DOHH2 (cell line): ENCODE data around the gene TMEM273.

Experiments
- CTCF ChIP-seq: fragments of 200-600 bp; sonication (generic); IDR thresholded peaks from one replicate; pipeline ENCODE4 v1.5.1; 2014; ENCODE audit warnings: antibody characterized with exemption, mild to moderate bottlenecking, low read depth, low read length; ENCODE audit not compliant: poor library complexity, severe bottlenecking
- EZH2phosphoT487 ChIP-seq: fragments of 200-600 bp; sonication (generic); IDR thresholded peaks from 2 replicates; pipeline ENCODE4 v1.6.1; 2017; ENCODE audit warnings: borderline replicate concordance, mild to moderate bottlenecking, antibody characterized with exemption, low read length, moderate library complexity, mixed read lengths

- no peak for TF ChIP-seq CTCF
- no peak for TF ChIP-seq EZH2phosphoT487
Observed at GRCh38 chr10:49168171-49168540, 20.0 kb downstream of the TMEM273 start.
